ENCODE data around the gene SYNGR3.
A peak's percentile ranks its signal among the peaks of the same experiment; 100 is the strongest.
"Not testable (repeated sequence)": the region's sequence is repeated elsewhere in the genome, so short reads cannot be mapped to it uniquely, and the experiment has no call there.

SYNGR3 gene

DNA sequence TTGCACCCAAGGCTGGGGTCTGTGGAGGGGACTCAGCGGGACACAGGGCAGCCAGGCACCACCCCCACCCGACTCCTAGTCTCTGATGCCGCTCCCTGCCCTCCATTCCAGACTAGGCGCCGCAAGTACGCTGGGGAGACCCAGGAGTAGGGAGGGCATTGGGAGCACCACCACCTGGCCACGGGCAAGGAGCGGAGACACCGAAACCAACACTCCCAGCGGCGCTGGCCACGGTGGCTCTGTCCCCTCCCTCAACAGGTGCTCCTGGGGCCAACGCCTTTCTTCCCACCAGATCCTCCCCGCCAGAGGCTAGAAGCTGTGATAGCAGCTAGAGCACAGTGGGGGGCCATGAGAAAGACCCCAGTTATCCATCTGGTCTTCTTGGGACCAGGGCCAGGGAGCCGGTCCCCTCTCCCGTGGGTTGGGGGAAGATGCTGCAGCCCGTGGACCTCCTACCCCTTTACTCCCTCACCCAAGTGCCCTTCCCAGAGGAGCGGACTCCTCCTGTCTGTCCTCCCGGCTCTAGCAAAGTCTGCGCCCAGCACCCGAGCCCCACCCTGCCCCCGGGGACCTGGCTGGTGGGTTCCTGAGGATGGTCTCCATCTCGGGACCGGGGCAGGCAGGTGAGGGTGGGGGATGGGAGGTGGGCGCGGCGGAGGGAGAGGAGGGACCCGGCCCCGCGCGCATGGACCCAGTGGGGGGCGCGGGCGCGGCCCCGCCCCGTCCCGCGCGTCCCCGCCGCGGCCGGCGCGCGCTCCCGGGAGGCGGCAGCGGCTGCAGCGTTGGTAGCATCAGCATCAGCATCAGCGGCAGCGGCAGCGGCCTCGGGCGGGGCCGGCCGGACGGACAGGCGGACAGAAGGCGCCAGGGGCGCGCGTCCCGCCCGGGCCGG, at the start of gene SYNGR3:
Gene SYNGR3 (plus strand): TSS at position 762 of the 892 bp plus-strand sequence. CDS start 133 bp downstream, outside the sequence.
- no peak for DNase-seq (ENCODE audit: low read depth in 1 of 2, low spot score in 1 of 2)

GRCh38 chr16:1940273-1941161, 49.3 kb upstream of the SYNGR3 start:
- no peak for DNase-seq (ENCODE audit: low read depth in 1 of 2, low spot score in 1 of 2)

DNA sequence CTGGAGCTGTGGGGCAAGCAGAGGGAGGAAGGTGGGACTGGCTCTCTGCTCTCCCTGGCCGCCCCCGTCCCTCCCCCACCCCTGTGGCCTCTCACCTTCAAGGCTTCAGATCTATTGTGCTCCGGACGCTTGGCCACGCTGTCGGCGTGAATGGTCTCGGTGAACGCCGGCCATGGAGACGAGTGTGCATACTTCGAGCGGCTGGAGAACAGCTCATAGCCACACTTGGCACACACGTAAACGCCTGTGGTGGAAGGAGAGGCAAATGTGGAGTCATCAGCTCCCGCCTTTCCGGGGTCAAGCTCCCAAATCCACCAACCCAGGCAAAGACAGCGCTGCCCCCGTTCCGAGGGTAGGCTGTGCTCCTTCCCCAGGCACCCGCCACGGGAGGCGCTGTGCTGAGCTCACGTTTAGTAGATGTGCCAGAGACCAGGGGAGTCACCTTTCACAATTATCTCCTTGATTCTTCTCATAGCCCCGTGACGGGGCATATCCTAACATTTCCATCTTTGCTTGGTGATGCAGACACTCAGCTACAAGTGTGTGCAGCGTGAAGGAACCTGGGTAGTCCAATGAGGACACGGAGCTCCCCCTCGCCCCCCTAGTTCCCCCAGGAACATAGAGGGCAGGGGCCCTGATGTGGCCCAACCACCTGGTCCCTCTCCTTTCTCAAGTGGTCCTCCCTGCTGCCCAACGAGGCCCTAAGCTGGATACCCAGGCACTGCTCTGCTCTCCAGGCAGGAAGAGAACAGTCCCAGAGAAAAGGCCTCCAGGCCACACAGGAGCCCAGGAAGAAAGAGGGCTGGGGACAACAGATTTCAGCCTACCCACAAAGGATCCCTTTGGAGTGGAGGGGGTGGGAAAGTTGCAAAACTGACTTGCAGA, 48.4 kb upstream of the SYNGR3 start:
- no peak for DNase-seq (ENCODE audit: low read depth in 1 of 2, low spot score in 1 of 2)

- no peak for DNase-seq (ENCODE audit: low read depth in 1 of 2, low spot score in 1 of 2)
These were observed 47.5 kb upstream of the SYNGR3 start for GRCh38 chr16:1942047-1942809.

- DNase-seq (ENCODE audit: low read depth in 1 of 2, low spot score in 1 of 2) = peak; percentile 97 to 98
These were observed 46.7 kb upstream of the SYNGR3 start, which contains the start of gene MSRB1 for GRCh38 chr16:1942810-1943726. TSS of gene MSRB1 (minus strand) at chr16:1943199. CDS start at chr16:1943156, 43 bp downstream.

- no peak for DNase-seq (ENCODE audit: low read depth in 1 of 2, low spot score in 1 of 2)
These were observed 45.1 kb upstream of the SYNGR3 start for GRCh38 chr16:1944612-1945199.

GRCh38 chr16:1945559-1946391, 44.0 kb upstream of the SYNGR3 start:
- DNase-seq (ENCODE audit: low read depth in 1 of 2, low spot score in 1 of 2) = no peak

DNA sequence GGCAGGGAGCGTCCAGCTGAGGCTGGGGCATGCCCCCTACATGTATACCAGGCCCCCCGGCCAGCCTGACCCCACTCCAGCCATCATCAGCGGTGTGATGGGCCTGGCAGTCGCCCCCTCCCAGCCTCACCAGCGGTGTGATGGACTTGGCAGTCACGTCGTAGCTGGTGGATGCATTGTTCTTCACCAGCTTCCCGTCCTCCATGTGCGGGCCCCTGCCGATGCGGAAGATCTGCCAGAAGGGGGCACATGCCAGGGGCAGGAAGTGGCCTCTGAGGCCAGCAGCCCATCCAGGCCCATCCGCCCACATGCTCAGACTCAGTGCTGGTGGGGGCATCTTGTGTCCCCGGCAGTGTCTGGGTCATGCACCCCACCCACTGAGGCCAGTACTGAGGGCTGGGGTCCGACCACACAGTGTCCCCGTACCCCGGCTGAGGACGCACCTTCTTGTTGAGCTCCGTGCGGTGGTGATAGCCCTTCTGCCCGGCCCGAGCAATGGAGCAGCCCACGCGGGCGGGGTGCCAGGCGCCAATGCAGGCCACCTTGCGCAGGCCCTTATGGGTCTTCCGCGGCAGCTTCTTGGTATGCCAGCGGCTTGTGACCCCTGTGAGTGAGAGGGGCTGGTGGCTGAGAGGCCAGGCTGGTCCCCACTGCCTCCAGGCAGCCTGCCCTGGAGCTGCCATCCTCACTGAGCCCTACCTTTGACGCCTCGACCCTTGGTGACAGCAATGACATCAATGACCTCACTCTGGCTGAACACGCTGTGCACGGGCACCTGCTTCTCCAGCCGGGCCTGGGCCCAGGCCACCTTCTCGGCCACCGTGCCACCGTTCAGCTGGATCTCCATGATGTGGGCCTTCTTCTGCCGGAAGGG, 43.0 kb upstream of the SYNGR3 start:
- no peak for DNase-seq (ENCODE audit: low read depth in 1 of 2, low spot score in 1 of 2)

GRCh38 chr16:1947369-1947670, 42.5 kb upstream of the SYNGR3 start:
- no peak for DNase-seq (ENCODE audit: low read depth in 1 of 2, low spot score in 1 of 2)

DNA sequence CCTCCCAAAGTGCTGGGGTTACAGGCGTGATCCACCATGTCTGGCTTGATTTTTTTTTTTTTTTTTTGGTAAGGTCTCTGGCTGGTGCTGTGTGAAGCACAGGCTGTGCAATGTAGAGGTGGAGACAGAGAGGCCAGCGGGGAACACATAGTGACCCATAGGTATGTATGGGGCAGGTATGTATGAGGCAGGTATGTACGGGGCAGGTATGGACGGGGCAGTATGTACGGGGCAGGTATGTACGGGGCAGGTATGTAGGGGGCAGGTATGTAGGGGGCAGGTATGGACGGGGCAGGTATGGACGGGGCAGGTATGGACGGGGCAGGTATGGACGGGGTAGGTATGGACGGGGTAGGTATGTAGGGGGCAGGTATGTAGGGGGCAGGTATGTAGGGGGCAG, 40.3 kb upstream of the SYNGR3 start:
- DNase-seq (ENCODE audit: low read depth in 1 of 2, low spot score in 1 of 2) = no peak

DNA sequence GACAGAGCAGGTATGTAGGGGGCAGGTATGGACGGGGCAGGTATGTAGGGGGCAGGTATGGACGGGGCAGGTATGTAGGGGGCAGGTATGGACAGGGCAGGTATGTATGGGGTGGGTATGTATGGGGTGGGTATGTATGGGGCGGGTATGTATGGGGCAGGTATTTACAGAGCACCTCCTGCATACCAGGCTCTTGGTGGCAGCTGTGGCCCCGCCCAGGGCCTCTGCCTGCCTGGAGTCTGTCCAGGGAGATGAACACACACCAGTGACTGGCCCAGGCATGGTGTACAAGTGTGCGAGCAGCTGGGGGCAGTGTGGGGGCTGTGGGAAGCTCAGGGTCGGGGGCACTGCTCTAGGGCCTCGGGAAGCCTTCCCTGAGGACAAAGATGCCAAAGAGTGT, 39.7 kb upstream of the SYNGR3 start:
- DNase-seq (ENCODE audit: low read depth in 1 of 2, low spot score in 1 of 2) = no peak

- DNase-seq (ENCODE audit: low read depth in 1 of 2, low spot score in 1 of 2) = no peak
These were observed 39.2 kb upstream of the SYNGR3 start for GRCh38 chr16:1950559-1950958.

GRCh38 chr16:1953734-1954133, 36.0 kb upstream of the SYNGR3 start:
- no peak for DNase-seq (ENCODE audit: low read depth in 1 of 2, low spot score in 1 of 2)

DNA sequence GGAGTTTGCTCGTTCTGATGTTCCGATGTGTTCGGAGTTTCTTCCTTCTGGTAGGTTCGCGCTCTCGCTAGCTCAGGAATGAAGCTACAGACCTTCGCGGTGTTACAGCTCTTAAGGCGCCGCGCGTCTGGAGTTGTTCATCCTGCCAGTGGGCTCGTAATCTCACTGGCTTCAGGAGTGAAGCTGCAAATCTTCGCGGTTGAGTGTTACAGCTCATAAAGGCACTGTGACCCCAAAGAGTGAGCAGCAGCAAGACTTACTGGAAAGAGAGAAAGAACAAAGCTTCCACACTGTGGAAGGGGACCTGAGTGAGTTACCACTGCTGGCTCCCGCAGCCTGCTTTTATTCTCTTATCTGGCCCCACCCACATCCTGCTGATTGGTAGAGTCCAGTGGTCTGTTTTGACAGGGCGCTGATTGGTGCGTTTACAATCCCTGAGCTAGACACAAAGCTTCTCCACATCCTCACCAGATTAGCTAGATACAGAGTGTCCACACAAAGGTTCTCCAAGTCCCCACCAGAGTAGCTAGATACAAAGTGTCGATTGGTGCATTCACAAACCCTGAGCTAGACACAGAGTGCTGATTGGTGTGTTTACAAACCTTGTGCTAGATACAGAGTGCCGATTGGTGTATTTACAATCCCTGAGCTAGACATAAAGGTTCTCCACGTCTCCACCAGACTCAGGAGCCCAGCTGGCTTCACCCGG, 32.2 kb upstream of the SYNGR3 start:
- not testable (repeated sequence) for DNase-seq (ENCODE audit: low read depth in 1 of 2, low spot score in 1 of 2)

GRCh38 chr16:1958143-1958491, 31.7 kb upstream of the SYNGR3 start:
- DNase-seq (ENCODE audit: low read depth in 1 of 2, low spot score in 1 of 2) = not testable (repeated sequence)

DNA sequence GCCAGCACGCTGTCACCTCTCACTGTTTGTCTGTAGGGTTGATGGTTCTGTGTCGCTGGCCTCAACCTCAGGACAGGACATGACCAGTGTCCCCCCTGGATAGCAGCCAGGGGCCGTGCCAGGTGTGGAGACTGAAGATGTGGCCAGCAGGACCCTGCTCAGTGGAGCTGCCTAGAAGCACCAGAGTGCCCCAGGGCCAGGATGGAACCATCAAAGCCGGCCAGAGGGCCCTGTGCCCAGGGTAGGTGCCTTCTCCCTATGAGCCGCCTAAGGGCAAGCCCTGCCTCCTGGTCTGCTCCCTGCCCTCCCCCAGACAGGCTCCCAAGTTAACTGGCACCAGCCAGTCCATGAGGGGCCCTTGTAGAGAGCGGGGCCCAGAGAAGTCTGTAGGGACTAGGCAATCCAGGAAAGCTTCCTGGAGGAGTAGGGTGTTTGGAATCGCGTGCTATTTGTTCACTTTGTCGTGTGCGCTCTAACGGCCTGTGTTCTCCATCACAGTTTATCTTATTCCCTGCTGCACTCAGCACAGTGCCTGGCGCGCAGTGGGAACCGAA, 31.0 kb upstream of the SYNGR3 start:
- no peak for DNase-seq (ENCODE audit: low read depth in 1 of 2, low spot score in 1 of 2)
